AG04450 (cell line): ENCODE results near the gene HYDIN. TPM values are rescaled to one million over a fixed set of nuclear protein-coding genes. Genes with fewer than 3 reads are reported as not detected.
"Not testable (repeated sequence)": the region's sequence is repeated elsewhere in the genome, so short reads cannot be mapped to it uniquely, and the experiment has no call there.

Source experiments
- CTCF ChIA-PET: fragments of 300-600, 350-600 bp; formaldehyde crosslinking; extraction: SDS; loops from one replicate; lab custom pipeline; 2022; ENCODE audit warnings: antibody characterized with exemption, inconsistent platforms; lab: Charles Lee
- POLR2A ChIA-PET: fragments of 350-600 bp; formaldehyde crosslinking; extraction: SDS; loops from one replicate; lab custom pipeline; 2021; ENCODE audit warnings: antibody characterized with exemption, inconsistent platforms; lab: Yijun Ruan, JAX
- DNase-seq: peaks from one replicate; pipeline ENCODE4 v3.0.0-alpha.2; 2011; ENCODE audit warnings: low read depth, low spot score
- H3K27ac ChIP-seq: one replicate; pipeline ENCODE4 v1.5.1; 2012; ENCODE audit warnings: low read depth, low read length, control low read depth
- H3K27me3 ChIP-seq: one replicate; pipeline ENCODE4 v1.6.0; 2012; ENCODE audit warnings: low read length; ENCODE audit not compliant: control insufficient read depth, insufficient read depth
- H3K4me3 ChIP-seq: 2 replicates; pipeline ENCODE4 v1.5.1; 2011; ENCODE audit warnings: mild to moderate bottlenecking, low read depth, low read length, control low read depth
- H3K9me3 ChIP-seq: 2 replicates; pipeline ENCODE4 v1.5.1; 2012; ENCODE audit warnings: low read length; ENCODE audit not compliant: control insufficient read depth, insufficient read depth
- polyA plus RNA-seq: library from polyadenylated mRNA; depleted of rRNA; stranded (reverse); fragments of >200 nt; gene quantifications from 2 replicates; pipeline ENCODE4 v1.2.3, GENCODE V29; 2011

The HYDIN gene
- polyA plus RNA-seq, 1 experiment: 0.95 TPM

GRCh38 chr16:71080262-71080661 lies 150.3 kb downstream of the HYDIN start:
- DNase-seq, POLR2A ChIA-PET, H3K4me3 ChIP-seq, CTCF ChIA-PET, H3K9me3 ChIP-seq, H3K27ac ChIP-seq, H3K27me3 ChIP-seq: not testable (repeated sequence)

GRCh38 chr16:71070651-71071050 lies 159.9 kb downstream of the HYDIN start:
- H3K9me3 ChIP-seq, CTCF ChIA-PET, H3K27me3 ChIP-seq, POLR2A ChIA-PET, H3K4me3 ChIP-seq, H3K27ac ChIP-seq, DNase-seq: not testable (repeated sequence)

- H3K9me3 ChIP-seq, CTCF ChIA-PET, POLR2A ChIA-PET, DNase-seq, H3K27ac ChIP-seq, H3K27me3 ChIP-seq, H3K4me3 ChIP-seq: not testable (repeated sequence)
These were observed 160.7 kb downstream of the HYDIN start for GRCh38 chr16:71069842-71070241.

- H3K27me3 ChIP-seq, CTCF ChIA-PET, H3K4me3 ChIP-seq, H3K27ac ChIP-seq, POLR2A ChIA-PET, DNase-seq, H3K9me3 ChIP-seq: not testable (repeated sequence)
These were observed 176.5 kb downstream of the HYDIN start for GRCh38 chr16:71053897-71054609.

- CTCF ChIA-PET, H3K27ac ChIP-seq, POLR2A ChIA-PET, H3K9me3 ChIP-seq, H3K27me3 ChIP-seq, DNase-seq, H3K4me3 ChIP-seq: not testable (repeated sequence)
These were observed 180.2 kb downstream of the HYDIN start for GRCh38 chr16:71050307-71050706.

GRCh38 chr16:71039368-71040111 lies 191.0 kb downstream of the HYDIN start:
- DNase-seq, H3K27ac ChIP-seq, H3K9me3 ChIP-seq, POLR2A ChIA-PET, CTCF ChIA-PET, H3K4me3 ChIP-seq, H3K27me3 ChIP-seq: not testable (repeated sequence)

GRCh38 chr16:71038421-71038820 lies 192.1 kb downstream of the HYDIN start:
- H3K9me3 ChIP-seq, H3K27me3 ChIP-seq, CTCF ChIA-PET, H3K4me3 ChIP-seq, POLR2A ChIA-PET, DNase-seq, H3K27ac ChIP-seq: not testable (repeated sequence)

- CTCF ChIA-PET, DNase-seq, H3K9me3 ChIP-seq, H3K27me3 ChIP-seq, POLR2A ChIA-PET, H3K27ac ChIP-seq, H3K4me3 ChIP-seq: not testable (repeated sequence)
These were observed 192.5 kb downstream of the HYDIN start for GRCh38 chr16:71037987-71038386.

GRCh38 chr16:71028032-71028727 lies 202.3 kb downstream of the HYDIN start:
- H3K27me3 ChIP-seq, H3K9me3 ChIP-seq, DNase-seq, POLR2A ChIA-PET, H3K27ac ChIP-seq, CTCF ChIA-PET, H3K4me3 ChIP-seq: not testable (repeated sequence)

GRCh38 chr16:71027511-71027910 lies 203.0 kb downstream of the HYDIN start:
- H3K27ac ChIP-seq, CTCF ChIA-PET, H3K4me3 ChIP-seq, DNase-seq, H3K27me3 ChIP-seq, H3K9me3 ChIP-seq, POLR2A ChIA-PET: not testable (repeated sequence)

- CTCF ChIA-PET, H3K27ac ChIP-seq, H3K9me3 ChIP-seq, DNase-seq, H3K27me3 ChIP-seq, POLR2A ChIA-PET, H3K4me3 ChIP-seq: not testable (repeated sequence)
These were observed 206.6 kb downstream of the HYDIN start for GRCh38 chr16:71023851-71024439.
